Fibroblast of lung (primary cell): ENCODE results near the gene ANKRD49. TPM values are rescaled to one million over a fixed set of nuclear protein-coding genes. Genes with fewer than 3 reads are reported as not detected.

Experiments used
- DNase-seq, 2 donors: peaks; one replicate each; pipeline versions ENCODE4 v3.0.0 to v3.0.0-alpha.2; 2010; ENCODE audit warnings: low read depth in 2 of 2
- H2AFZ ChIP-seq: 2 replicates; pipeline ENCODE4 v1.5.1; 2012; ENCODE audit warnings: low read length, control low read depth, inconsistent platforms
- H3K27ac ChIP-seq: 2 replicates; pipeline ENCODE4 v1.5.1; 2011; ENCODE audit warnings: low read length, control low read depth; ENCODE audit not compliant: insufficient read depth
- H3K27me3 ChIP-seq: 2 replicates; pipeline ENCODE4 v1.5.1; 2011; ENCODE audit warnings: mild to moderate bottlenecking, low read length; ENCODE audit not compliant: control insufficient read depth, insufficient read depth
- H3K36me3 ChIP-seq: 2 replicates; pipeline ENCODE4 v1.5.1; 2011; ENCODE audit warnings: low read length; ENCODE audit not compliant: control insufficient read depth, insufficient read depth
- H3K4me1 ChIP-seq: 2 replicates; pipeline ENCODE4 v1.5.1; 2011; ENCODE audit warnings: low read length; ENCODE audit not compliant: control insufficient read depth, insufficient read depth; ENCODE audit errors: extremely low read depth
- H3K4me2 ChIP-seq: 2 replicates; pipeline ENCODE4 v1.5.1; 2011; ENCODE audit warnings: low read length, control low read depth; ENCODE audit not compliant: insufficient read depth; ENCODE audit errors: extremely low read depth
- H3K4me3 ChIP-seq, 4 experiments: fragments of 200-600 bp in 1 of 4; sonication (generic) in 1 of 4; replicated peaks in 1 of 4; 2 replicates each; pipeline ENCODE4 v1.5.1; 2011 to 2016; ENCODE audit warnings: low read length in 4 of 4, low read depth in 3 of 4, mild to moderate bottlenecking in 3 of 4, control low read depth in 2 of 4, inconsistent platforms in 1 of 4, mixed read lengths in 1 of 4; ENCODE audit not compliant: insufficient read depth in 1 of 4; ENCODE audit errors: control extremely low read depth in 1 of 4
- H3K79me2 ChIP-seq: 2 replicates; pipeline ENCODE4 v1.5.1; 2012; ENCODE audit warnings: mild to moderate bottlenecking, low read length, inconsistent platforms; ENCODE audit not compliant: control insufficient read depth, insufficient read depth
- H3K9ac ChIP-seq: 2 replicates; pipeline ENCODE4 v1.5.1; 2011; ENCODE audit warnings: mild to moderate bottlenecking, low read length, control low read depth; ENCODE audit not compliant: insufficient read depth
- H3K9me3 ChIP-seq: 2 replicates; pipeline ENCODE4 v1.5.1; 2012; ENCODE audit warnings: low read depth, low read length; ENCODE audit not compliant: control insufficient read depth, insufficient read depth
- H4K20me1 ChIP-seq: 2 replicates; pipeline ENCODE4 v1.5.1; 2011; ENCODE audit warnings: low read length; ENCODE audit not compliant: control insufficient read depth, insufficient read depth; ENCODE audit errors: extremely low read depth
- CTCF ChIP-seq, 2 donors: IDR thresholded peaks in 1 of 2; conservative IDR thresholded peaks in 1 of 2; 1 replicate in 1 of 2; 2 replicates in 1 of 2; pipeline ENCODE4 v1.5.1; 2011 to 2012; ENCODE audit warnings: low read length in 2 of 2, control low read depth in 1 of 2, inconsistent platforms in 1 of 2, low read depth in 1 of 2, mild to moderate bottlenecking in 1 of 2
- EZH2 ChIP-seq: IDR thresholded peaks from 2 replicates; pipeline ENCODE4 v1.5.1; 2012; ENCODE audit warnings: low read length, control low read depth, mild to moderate bottlenecking; ENCODE audit errors: missing control alignments
- polyA plus RNA-seq, 2 donors: library from polyadenylated mRNA; depleted of rRNA in 1 of 2; stranded (reverse) in 1 of 2; unstranded in 1 of 2; fragments of >200 nt; gene quantifications; 2 replicates each; pipeline ENCODE4 v1.2.1, GENCODE V29; 2011 to 2012; ENCODE audit warnings: missing spikeins in 1 of 2
- total RNA-seq: library from RNA; depleted of rRNA; stranded (reverse); fragments of >200 nt; gene quantifications from 2 replicates; pipeline ENCODE4 v1.2.1, GENCODE V29; 2014

ANKRD49 gene
- total and polyA plus RNA-seq, 2 donors (not counting 1 experiment from before 2014, with no cell fraction given) = 12.9 to 17.2 TPM

- H3K27me3 ChIP-seq = no peaks in the 10 kb centered on the region
- no peaks in the 10 kb centered on the region for H3K79me2 ChIP-seq
- TF ChIP-seq EZH2 (no peak), CTCF (conservative IDR thresholded peaks at IDR 0.05 in 1 of 2, IDR thresholded peaks at IDR 0.05 in 1 of 2; ENCODE audit: low read depth in 1 of 2, low read length in 2 of 2) (no peak)
- no peak overlapping the region for H3K4me3 ChIP-seq
- no peak overlapping the region for H3K4me2 ChIP-seq
- H3K9me3 ChIP-seq = no peaks in the 10 kb centered on the region
- no peaks in the 10 kb centered on the region for H4K20me1 ChIP-seq
- no peak overlapping the region for H2AFZ ChIP-seq
- peak; percentile 62 to 79 for DNase-seq
- H3K4me1 ChIP-seq = no peaks in the 10 kb centered on the region
- H3K27ac ChIP-seq = no peak overlapping the region
- no peak overlapping the region for H3K9ac ChIP-seq
- no peaks in the 10 kb centered on the region for H3K36me3 ChIP-seq
Observed at GRCh38 chr11:94525546-94526324, 32.0 kb downstream of the ANKRD49 start.

- H3K79me2 ChIP-seq = no peaks in the 10 kb centered on the region
- no peak overlapping the region for H3K27ac ChIP-seq
- DNase-seq = no peak
- no peak overlapping the region for H3K4me3 ChIP-seq
- no peaks in the 10 kb centered on the region for H4K20me1 ChIP-seq
- no peaks in the 10 kb centered on the region for H3K4me1 ChIP-seq
- TF ChIP-seq EZH2 (no peak), CTCF (conservative IDR thresholded peaks at IDR 0.05 in 1 of 2, IDR thresholded peaks at IDR 0.05 in 1 of 2; ENCODE audit: low read depth in 1 of 2, low read length in 2 of 2) (no peak)
- H3K9me3 ChIP-seq = no peaks in the 10 kb centered on the region
- H3K9ac ChIP-seq = no peak overlapping the region
- no peak overlapping the region for H3K4me2 ChIP-seq
- H2AFZ ChIP-seq = no peak overlapping the region
- no peaks in the 10 kb centered on the region for H3K36me3 ChIP-seq
- no peaks in the 10 kb centered on the region for H3K27me3 ChIP-seq
Observed at GRCh38 chr11:94526645-94527438, 33.1 kb downstream of the ANKRD49 start.

- Histone ChIP-seq H3K9ac (no peak overlapping the region), H2AFZ (no peak overlapping the region), H4K20me1 (no peaks in the 10 kb centered on the region), H3K9me3 (no peaks in the 10 kb centered on the region), H3K27me3 (no peaks in the 10 kb centered on the region), H3K36me3 (no peaks in the 10 kb centered on the region), H3K27ac (no peak overlapping the region), H3K4me2 (no peak overlapping the region), H3K4me3 (no peak overlapping the region), H3K79me2 (no peaks in the 10 kb centered on the region), H3K4me1 (no peaks in the 10 kb centered on the region)
- TF ChIP-seq EZH2 = no peak
- no peak for TF ChIP-seq CTCF (conservative IDR thresholded peaks at IDR 0.05 in 1 of 2, IDR thresholded peaks at IDR 0.05 in 1 of 2; ENCODE audit: low read depth in 1 of 2, low read length in 2 of 2)
- DNase-seq = peak in 1 of 2 donors; percentile 29
Observed at GRCh38 chr11:94528551-94528950, 34.8 kb downstream of the ANKRD49 start.
